Measurements from ENCODE around the gene CEBPB.

- TF ChIP-seq EZH2 (IDR thresholded peaks at IDR 0.05) (no peak), POLR2AphosphoS5 (IDR thresholded peaks at IDR 0.05; ENCODE audit: borderline replicate concordance, low read depth, low read length) (no peak)
Measured at GRCh38 chr20:50191065-50191543, 474 bp downstream of the CEBPB start.

Data from SK-N-MC (cell line).